NCI-H82 treated with DMSO at 0.1 percent for 48 hours (cell line): Measurements from ENCODE around the gene ST6GALNAC2.
A peak's percentile ranks its signal among the peaks of the same experiment; 100 is the strongest.
"Not testable (repeated sequence)": the region's sequence is repeated elsewhere in the genome, so short reads cannot be mapped to it uniquely, and the experiment has no call there.

Experiments
- DNase-seq: peaks from one replicate; lab custom pipeline; 2025; ENCODE audit not compliant: unreplicated experiment; lab: John Stamatoyannopoulos, UW

ST6GALNAC2 gene

GRCh38 chr17:76542566-76542971 lies 43.1 kb downstream of the ST6GALNAC2 start:
- no peak for DNase-seq

- DNase-seq = no peak
Observed at GRCh38 chr17:76541739-76542454, 43.8 kb downstream of the ST6GALNAC2 start.

GRCh38 chr17:76540381-76541300 lies 45.0 kb downstream of the ST6GALNAC2 start:
- DNase-seq = peak; percentile 98

- peak; percentile 52 for DNase-seq
Observed at GRCh38 chr17:76539631-76540271, 45.9 kb downstream of the ST6GALNAC2 start, which contains the start of gene PRCD. TSS of gene PRCD (plus strand) at chr17:76540044. CDS start at chr17:76540142, 98 bp downstream.

GRCh38 chr17:76538941-76539570 lies 46.6 kb downstream of the ST6GALNAC2 start:
- DNase-seq = no peak

GRCh38 chr17:76538281-76538931 lies 47.3 kb downstream of the ST6GALNAC2 start:
- no peak for DNase-seq

GRCh38 chr17:76537578-76538280 lies 47.9 kb downstream of the ST6GALNAC2 start, which contains the start of gene CYGB:
TSS of gene CYGB (minus strand) at chr17:76537709. CDS start at chr17:76537542, 167 bp downstream.
- DNase-seq = no peak

GRCh38 chr17:76537288-76537577 lies 48.4 kb downstream of the ST6GALNAC2 start:
- DNase-seq = no peak

GRCh38 chr17:76536511-76537287 lies 49.0 kb downstream of the ST6GALNAC2 start:
- DNase-seq = no peak

- DNase-seq = no peak
Observed at GRCh38 chr17:76535788-76536510, 49.7 kb downstream of the ST6GALNAC2 start.

GRCh38 chr17:76534831-76535732 lies 50.6 kb downstream of the ST6GALNAC2 start:
- DNase-seq = no peak

- DNase-seq = not testable (repeated sequence)
Observed at GRCh38 chr17:76533640-76534359, 51.9 kb downstream of the ST6GALNAC2 start.

GRCh38 chr17:76532072-76532651 lies 53.5 kb downstream of the ST6GALNAC2 start:
- no peak for DNase-seq

GRCh38 chr17:76531486-76532038 lies 54.1 kb downstream of the ST6GALNAC2 start:
- DNase-seq = no peak

- DNase-seq = no peak
Observed at GRCh38 chr17:76530811-76531485, 54.7 kb downstream of the ST6GALNAC2 start.
